GM12878 (cell line): ENCODE data around the gene EMP3. TPM values are rescaled to one million over a fixed set of nuclear protein-coding genes. Genes with fewer than 3 reads are reported as not detected.

ENCODE experiments used
- ATAC-seq: fragments of 200-7000 bp; cut with Tn5 transposase; 3 replicates; pipeline ENCODE4 v1.9.1; 2020; ENCODE audit warnings: mild to moderate bottlenecking, moderate library complexity
- BruUV-seq: library from RNA; stranded (reverse); fragments of 400-500 nt; replicated peaks from 2 replicates; lab custom pipeline; 2021; lab: Mats Ljungman, UMichigan
- CTCF ChIA-PET: fragments of 300-600 bp; sonication (Branson Sonifier 250); formaldehyde crosslinking; extraction: SDS; loops from one replicate; lab custom pipeline; 2021; ENCODE audit warnings: inconsistent platforms; lab: Yijun Ruan, JAX
- POLR2A ChIA-PET: fragments of 350-600 bp; formaldehyde crosslinking; extraction: SDS; loops from one replicate; lab custom pipeline; 2021; ENCODE audit warnings: inconsistent platforms; lab: Charles Lee
- RAD21 ChIA-PET: fragments of 300-600 bp; sonication (Branson Sonifier 250); formaldehyde crosslinking; loops from one replicate; lab custom pipeline; 2023; ENCODE audit warnings: antibody characterized with exemption; ENCODE audit not compliant: unreplicated experiment; lab: Charles Lee
- SMC1A ChIA-PET: fragments of 300-600 bp; sonication (Branson Sonifier 250); formaldehyde crosslinking; loops from one replicate; lab custom pipeline; 2023; ENCODE audit not compliant: unreplicated experiment, uncharacterized antibody; lab: Charles Lee
- DNase-seq: peaks from one replicate; pipeline ENCODE4 v3.0.0-alpha.2; 2011; ENCODE audit warnings: low read depth, low spot score
- FAIRE-seq: peaks from 3 replicates; lab custom pipeline; 2011; peaks lifted over from hg19 to GRCh38; lab: Jason Lieb, UNC
- H2AFZ ChIP-seq: 2 replicates; pipeline ENCODE4 v1.6.0; 2011; ENCODE audit warnings: low read depth, low read length, control low read depth; ENCODE audit not compliant: control insufficient read depth
- H3K27ac ChIP-seq: 2 replicates; pipeline ENCODE4 v1.5.1; 2011; ENCODE audit warnings: control low read depth; ENCODE audit not compliant: control insufficient read depth, insufficient read depth
- H3K27me3 ChIP-seq, 2 experiments: replicated peaks in 1 of 2; 2 replicates each; pipeline versions ENCODE4 v1.6.0 to v1.6.1; 2011; ENCODE audit warnings: low read length in 1 of 2; ENCODE audit not compliant: control insufficient read depth in 2 of 2, insufficient read depth in 2 of 2
- H3K36me3 ChIP-seq, 2 experiments: 2 replicates each; pipeline ENCODE4 v1.5.1; 2011; ENCODE audit warnings: low read length in 1 of 2; ENCODE audit not compliant: control insufficient read depth in 2 of 2, insufficient read depth in 2 of 2
- H3K4me1 ChIP-seq: 2 replicates; pipeline ENCODE4 v1.6.1; 2011; ENCODE audit warnings: mild to moderate bottlenecking, low read length, moderate library complexity, mixed read lengths; ENCODE audit not compliant: control insufficient read depth, insufficient read depth
- H3K4me2 ChIP-seq: 2 replicates; pipeline ENCODE4 v1.6.0; 2011; ENCODE audit warnings: control low read depth; ENCODE audit not compliant: control insufficient read depth, insufficient read depth
- H3K4me3 ChIP-seq: fragments of 200-600 bp; sonication (generic); 2 replicates; pipeline ENCODE4 v1.5.1; 2016
- H3K79me2 ChIP-seq: 2 replicates; pipeline ENCODE4 v1.6.0; 2011; ENCODE audit warnings: low read length; ENCODE audit not compliant: control insufficient read depth, insufficient read depth
- H3K9ac ChIP-seq: 2 replicates; pipeline ENCODE4 v1.8.0; 2011; ENCODE audit warnings: low read length, control low read depth, mixed read lengths; ENCODE audit not compliant: control insufficient read depth, insufficient read depth
- H3K9me3 ChIP-seq: replicated peaks from 3 replicates; pipeline ENCODE4 v1.5.1; 2011; ENCODE audit warnings: mild to moderate bottlenecking, low read length; ENCODE audit not compliant: control insufficient read depth, insufficient read depth
- H4K20me1 ChIP-seq: 2 replicates; pipeline ENCODE4 v1.6.0; 2011; ENCODE audit not compliant: control insufficient read depth, insufficient read depth
- FOXM1 ChIP-seq: IDR thresholded peaks from 2 replicates; pipeline ENCODE4 v1.6.1; 2012; ENCODE audit warnings: low read depth, mild to moderate bottlenecking, inconsistent platforms, low read length, moderate library complexity
- MYB ChIP-seq: fragments of 150-350 bp; IDR thresholded peaks from 2 replicates; pipeline ENCODE4 v1.6.1; 2014; ENCODE audit warnings: mild to moderate bottlenecking, low read depth, low read length, borderline replicate concordance
- MYC ChIP-seq: IDR thresholded peaks from 2 replicates; pipeline ENCODE4 v1.6.1; 2011; ENCODE audit warnings: mild to moderate bottlenecking, low read length, moderate library complexity, inconsistent platforms; ENCODE audit not compliant: insufficient read depth, insufficient replicate concordance, insufficient read length, severe bottlenecking
- NFXL1 ChIP-seq: fragments of 450-650 bp; IDR thresholded peaks from 2 replicates; pipeline ENCODE4 v1.6.1; 2017; ENCODE audit warnings: antibody characterized with exemption, mild to moderate bottlenecking, borderline replicate concordance
- NFYA ChIP-seq: IDR thresholded peaks from 2 replicates; pipeline ENCODE4 v1.6.1; 2011; ENCODE audit warnings: low read depth, mild to moderate bottlenecking, low read length, improper control_type of control experiment, borderline replicate concordance
- RAD51 ChIP-seq: fragments of 450-650 bp; IDR thresholded peaks from 2 replicates; pipeline ENCODE4 v1.6.1; 2016; ENCODE audit warnings: moderate library complexity, mild to moderate bottlenecking, inconsistent platforms
- WGBS: methylation state at CpG from one replicate; pipeline ENCODE4 v1.1.6; 2016; ENCODE audit warnings: low lambda C conversion rate; ENCODE audit not compliant: insufficient replicate concordance, insufficient coverage; ENCODE audit errors: missing lambda C conversion rate; 5-methylcytosine and 5-hydroxymethylcytosine counted together
- in situ Hi-C: fragments of 300-500 bp; cut with MboI; formaldehyde crosslinking; loops from 9 replicates; pipeline ENCODE4 v1.14.3; 2018; ENCODE audit warnings: mixed read lengths
- intact Hi-C: fragments of 100-400 bp; cut with micrococcal nuclease; formaldehyde crosslinking; loops from one replicate; pipeline ENCODE4 v1.14.2; 2022; ENCODE audit not compliant: unreplicated experiment
- polyA plus RNA-seq, 11 experiments: library from polyadenylated mRNA; depleted of rRNA in 4 of 11; unstranded in 6 of 11; stranded (reverse) in 5 of 11; fragments of >200 nt; fragmentation: Nextera tagmentation in 4 of 11; fragmentation: Illumina TruSeq in 1 of 11; extraction: Ambion mirVana in 4 of 11; extraction: Trizol in 1 of 11; gene quantifications; 1 replicate in 1 of 11; 2 replicates in 10 of 11; pipeline versions ENCODE4 v1.2.1 to v1.2.3, GENCODE V29; 2011 to 2016; ENCODE audit warnings: inconsistent platforms in 2 of 11, missing spikeins in 2 of 11, low read depth in 1 of 11
- total RNA-seq, 4 experiments: library from RNA; depleted of rRNA in 3 of 4; stranded (reverse); fragments of >200 nt in 3 of 4; fragmentation: Illumina TruSeq in 1 of 4; extraction: Trizol in 1 of 4; gene quantifications; 2 replicates each; pipeline versions ENCODE4 v1.2.1 to v1.2.3, GENCODE V29; 2013 to 2021
- TF ChIP-seq, protein P1 (sequence below): fragments of 450-650 bp; IDR thresholded peaks from 2 replicates; pipeline ENCODE4 v1.6.1; 2016; ENCODE audit warnings: mild to moderate bottlenecking
- TF ChIP-seq, protein P2 (sequence below): fragments of 450-650 bp; IDR thresholded peaks from 2 replicates; pipeline ENCODE4 v1.6.1; 2017; ENCODE audit warnings: mild to moderate bottlenecking, moderate library complexity
- TF ChIP-seq, protein P3 (sequence below): IDR thresholded peaks from 2 replicates; pipeline ENCODE4 v1.6.1; 2012; ENCODE audit warnings: improper control_type of control experiment, low read depth, low read length; ENCODE audit not compliant: insufficient replicate concordance
- TF ChIP-seq, protein P4 (sequence below): fragments of 450-650 bp; IDR thresholded peaks from 2 replicates; pipeline ENCODE4 v1.6.1; 2018; ENCODE audit warnings: mild to moderate bottlenecking, low read depth, moderate library complexity; ENCODE audit not compliant: partially characterized antibody

The EMP3 gene
- total and polyA plus RNA-seq, 10 of the 15 experiments (the other 5 are each of a cell fraction or from before 2014, with no cell fraction given) = 53.2 to 224 (median 134) TPM

DNA sequence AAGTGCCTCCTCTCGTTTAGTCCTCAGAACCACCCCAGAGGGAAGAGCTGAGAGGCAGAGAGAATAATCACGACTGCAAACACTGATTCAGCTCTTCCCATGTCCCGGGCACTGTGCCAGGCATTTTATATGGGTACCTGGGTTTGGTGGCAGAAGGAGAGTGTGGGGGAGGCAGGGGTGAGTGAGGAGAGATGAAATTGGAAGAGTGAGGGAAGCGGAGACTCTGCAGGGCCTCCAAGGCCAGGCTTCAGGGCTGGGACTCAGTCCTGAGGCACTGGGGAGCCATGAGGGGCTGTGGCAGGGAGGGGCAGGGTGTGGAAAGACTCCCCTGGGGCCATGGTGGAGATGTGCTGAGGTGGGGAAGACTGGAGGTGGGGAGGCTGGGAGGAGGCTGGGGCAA is 47.6 kb downstream of the EMP3 start:
- no peaks in the 10 kb centered on the region for H3K27me3 ChIP-seq
- POLR2A ChIA-PET = interaction anchor here (0.6 kb wide), 1 partner anchor 25 kb away, joined by 3 read pairs; no protein-coding TSS in a partner anchor
- H3K27ac ChIP-seq = no peak overlapping the region
- intact Hi-C loops = no loop called here
- H3K9me3 ChIP-seq = no peaks in the 10 kb centered on the region
- RAD21 ChIA-PET = no interaction called here
- H3K4me3 ChIP-seq = no peak overlapping the region
- no peaks in the 10 kb centered on the region for H3K36me3 ChIP-seq
- BruUV-seq = no TSS peak
- 38% methylated on average over 4 of the region's 4 CpGs for whole genome bisulfite sequencing
- H3K79me2 ChIP-seq = no peaks in the 10 kb centered on the region
- H3K4me1 ChIP-seq = no peaks in the 10 kb centered on the region
- ATAC-seq (no peak), FAIRE-seq (no peak), DNase-seq (no peak)
- H3K9ac ChIP-seq = no peak overlapping the region
- in situ Hi-C loops = no loop called here
- H2AFZ ChIP-seq = no peak overlapping the region
- no peaks in the 10 kb centered on the region for H4K20me1 ChIP-seq
- CTCF ChIA-PET = interaction anchor here (1.7 kb wide), 1 partner anchor 19 kb away, joined by 7 read pairs; the partner anchor contains the start of gene KDELR1
- H3K4me2 ChIP-seq = no peak overlapping the region
- SMC1A ChIA-PET = interaction anchor here (0.8 kb wide), 1 partner anchor 72 kb away, joined by 3 read pairs; no protein-coding TSS in a partner anchor
- TF ChIP-seq MYB (no peak), FOXM1 (no peak), NFXL1 (no peak), NFYA (no peak), RAD51 (no peak), MYC (no peak)
- TF ChIP-seq, protein P1, sequence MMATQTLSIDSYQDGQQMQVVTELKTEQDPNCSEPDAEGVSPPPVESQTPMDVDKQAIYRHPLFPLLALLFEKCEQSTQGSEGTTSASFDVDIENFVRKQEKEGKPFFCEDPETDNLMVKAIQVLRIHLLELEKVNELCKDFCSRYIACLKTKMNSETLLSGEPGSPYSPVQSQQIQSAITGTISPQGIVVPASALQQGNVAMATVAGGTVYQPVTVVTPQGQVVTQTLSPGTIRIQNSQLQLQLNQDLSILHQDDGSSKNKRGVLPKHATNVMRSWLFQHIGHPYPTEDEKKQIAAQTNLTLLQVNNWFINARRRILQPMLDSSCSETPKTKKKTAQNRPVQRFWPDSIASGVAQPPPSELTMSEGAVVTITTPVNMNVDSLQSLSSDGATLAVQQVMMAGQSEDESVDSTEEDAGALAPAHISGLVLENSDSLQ = no peak
- TF ChIP-seq, protein P2, sequence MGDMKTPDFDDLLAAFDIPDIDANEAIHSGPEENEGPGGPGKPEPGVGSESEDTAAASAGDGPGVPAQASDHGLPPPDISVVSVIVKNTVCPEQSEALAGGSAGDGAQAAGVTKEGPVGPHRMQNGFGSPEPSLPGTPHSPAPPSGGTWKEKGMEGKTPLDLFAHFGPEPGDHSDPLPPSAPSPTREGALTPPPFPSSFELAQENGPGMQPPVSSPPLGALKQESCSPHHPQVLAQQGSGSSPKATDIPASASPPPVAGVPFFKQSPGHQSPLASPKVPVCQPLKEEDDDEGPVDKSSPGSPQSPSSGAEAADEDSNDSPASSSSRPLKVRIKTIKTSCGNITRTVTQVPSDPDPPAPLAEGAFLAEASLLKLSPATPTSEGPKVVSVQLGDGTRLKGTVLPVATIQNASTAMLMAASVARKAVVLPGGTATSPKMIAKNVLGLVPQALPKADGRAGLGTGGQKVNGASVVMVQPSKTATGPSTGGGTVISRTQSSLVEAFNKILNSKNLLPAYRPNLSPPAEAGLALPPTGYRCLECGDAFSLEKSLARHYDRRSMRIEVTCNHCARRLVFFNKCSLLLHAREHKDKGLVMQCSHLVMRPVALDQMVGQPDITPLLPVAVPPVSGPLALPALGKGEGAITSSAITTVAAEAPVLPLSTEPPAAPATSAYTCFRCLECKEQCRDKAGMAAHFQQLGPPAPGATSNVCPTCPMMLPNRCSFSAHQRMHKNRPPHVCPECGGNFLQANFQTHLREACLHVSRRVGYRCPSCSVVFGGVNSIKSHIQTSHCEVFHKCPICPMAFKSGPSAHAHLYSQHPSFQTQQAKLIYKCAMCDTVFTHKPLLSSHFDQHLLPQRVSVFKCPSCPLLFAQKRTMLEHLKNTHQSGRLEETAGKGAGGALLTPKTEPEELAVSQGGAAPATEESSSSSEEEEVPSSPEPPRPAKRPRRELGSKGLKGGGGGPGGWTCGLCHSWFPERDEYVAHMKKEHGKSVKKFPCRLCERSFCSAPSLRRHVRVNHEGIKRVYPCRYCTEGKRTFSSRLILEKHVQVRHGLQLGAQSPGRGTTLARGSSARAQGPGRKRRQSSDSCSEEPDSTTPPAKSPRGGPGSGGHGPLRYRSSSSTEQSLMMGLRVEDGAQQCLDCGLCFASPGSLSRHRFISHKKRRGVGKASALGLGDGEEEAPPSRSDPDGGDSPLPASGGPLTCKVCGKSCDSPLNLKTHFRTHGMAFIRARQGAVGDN = no peak
- TF ChIP-seq, protein P3, sequence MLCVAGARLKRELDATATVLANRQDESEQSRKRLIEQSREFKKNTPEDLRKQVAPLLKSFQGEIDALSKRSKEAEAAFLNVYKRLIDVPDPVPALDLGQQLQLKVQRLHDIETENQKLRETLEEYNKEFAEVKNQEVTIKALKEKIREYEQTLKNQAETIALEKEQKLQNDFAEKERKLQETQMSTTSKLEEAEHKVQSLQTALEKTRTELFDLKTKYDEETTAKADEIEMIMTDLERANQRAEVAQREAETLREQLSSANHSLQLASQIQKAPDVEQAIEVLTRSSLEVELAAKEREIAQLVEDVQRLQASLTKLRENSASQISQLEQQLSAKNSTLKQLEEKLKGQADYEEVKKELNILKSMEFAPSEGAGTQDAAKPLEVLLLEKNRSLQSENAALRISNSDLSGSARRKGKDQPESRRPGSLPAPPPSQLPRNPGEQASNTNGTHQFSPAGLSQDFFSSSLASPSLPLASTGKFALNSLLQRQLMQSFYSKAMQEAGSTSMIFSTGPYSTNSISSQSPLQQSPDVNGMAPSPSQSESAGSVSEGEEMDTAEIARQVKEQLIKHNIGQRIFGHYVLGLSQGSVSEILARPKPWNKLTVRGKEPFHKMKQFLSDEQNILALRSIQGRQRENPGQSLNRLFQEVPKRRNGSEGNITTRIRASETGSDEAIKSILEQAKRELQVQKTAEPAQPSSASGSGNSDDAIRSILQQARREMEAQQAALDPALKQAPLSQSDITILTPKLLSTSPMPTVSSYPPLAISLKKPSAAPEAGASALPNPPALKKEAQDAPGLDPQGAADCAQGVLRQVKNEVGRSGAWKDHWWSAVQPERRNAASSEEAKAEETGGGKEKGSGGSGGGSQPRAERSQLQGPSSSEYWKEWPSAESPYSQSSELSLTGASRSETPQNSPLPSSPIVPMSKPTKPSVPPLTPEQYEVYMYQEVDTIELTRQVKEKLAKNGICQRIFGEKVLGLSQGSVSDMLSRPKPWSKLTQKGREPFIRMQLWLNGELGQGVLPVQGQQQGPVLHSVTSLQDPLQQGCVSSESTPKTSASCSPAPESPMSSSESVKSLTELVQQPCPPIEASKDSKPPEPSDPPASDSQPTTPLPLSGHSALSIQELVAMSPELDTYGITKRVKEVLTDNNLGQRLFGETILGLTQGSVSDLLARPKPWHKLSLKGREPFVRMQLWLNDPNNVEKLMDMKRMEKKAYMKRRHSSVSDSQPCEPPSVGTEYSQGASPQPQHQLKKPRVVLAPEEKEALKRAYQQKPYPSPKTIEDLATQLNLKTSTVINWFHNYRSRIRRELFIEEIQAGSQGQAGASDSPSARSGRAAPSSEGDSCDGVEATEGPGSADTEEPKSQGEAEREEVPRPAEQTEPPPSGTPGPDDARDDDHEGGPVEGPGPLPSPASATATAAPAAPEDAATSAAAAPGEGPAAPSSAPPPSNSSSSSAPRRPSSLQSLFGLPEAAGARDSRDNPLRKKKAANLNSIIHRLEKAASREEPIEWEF = no peak
- TF ChIP-seq, protein P4, sequence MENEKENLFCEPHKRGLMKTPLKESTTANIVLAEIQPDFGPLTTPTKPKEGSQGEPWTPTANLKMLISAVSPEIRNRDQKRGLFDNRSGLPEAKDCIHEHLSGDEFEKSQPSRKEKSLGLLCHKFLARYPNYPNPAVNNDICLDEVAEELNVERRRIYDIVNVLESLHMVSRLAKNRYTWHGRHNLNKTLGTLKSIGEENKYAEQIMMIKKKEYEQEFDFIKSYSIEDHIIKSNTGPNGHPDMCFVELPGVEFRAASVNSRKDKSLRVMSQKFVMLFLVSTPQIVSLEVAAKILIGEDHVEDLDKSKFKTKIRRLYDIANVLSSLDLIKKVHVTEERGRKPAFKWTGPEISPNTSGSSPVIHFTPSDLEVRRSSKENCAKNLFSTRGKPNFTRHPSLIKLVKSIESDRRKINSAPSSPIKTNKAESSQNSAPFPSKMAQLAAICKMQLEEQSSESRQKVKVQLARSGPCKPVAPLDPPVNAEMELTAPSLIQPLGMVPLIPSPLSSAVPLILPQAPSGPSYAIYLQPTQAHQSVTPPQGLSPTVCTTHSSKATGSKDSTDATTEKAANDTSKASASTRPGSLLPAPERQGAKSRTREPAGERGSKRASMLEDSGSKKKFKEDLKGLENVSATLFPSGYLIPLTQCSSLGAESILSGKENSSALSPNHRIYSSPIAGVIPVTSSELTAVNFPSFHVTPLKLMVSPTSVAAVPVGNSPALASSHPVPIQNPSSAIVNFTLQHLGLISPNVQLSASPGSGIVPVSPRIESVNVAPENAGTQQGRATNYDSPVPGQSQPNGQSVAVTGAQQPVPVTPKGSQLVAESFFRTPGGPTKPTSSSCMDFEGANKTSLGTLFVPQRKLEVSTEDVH = no peak
